ENCODE results near the gene UGDH. TPM values are rescaled to one million over a fixed set of nuclear protein-coding genes. Genes with fewer than 3 reads are reported as not detected.

The UGDH gene
- total RNA-seq, result 43.1 and 65.0 TPM in 2 replicates

DNA sequence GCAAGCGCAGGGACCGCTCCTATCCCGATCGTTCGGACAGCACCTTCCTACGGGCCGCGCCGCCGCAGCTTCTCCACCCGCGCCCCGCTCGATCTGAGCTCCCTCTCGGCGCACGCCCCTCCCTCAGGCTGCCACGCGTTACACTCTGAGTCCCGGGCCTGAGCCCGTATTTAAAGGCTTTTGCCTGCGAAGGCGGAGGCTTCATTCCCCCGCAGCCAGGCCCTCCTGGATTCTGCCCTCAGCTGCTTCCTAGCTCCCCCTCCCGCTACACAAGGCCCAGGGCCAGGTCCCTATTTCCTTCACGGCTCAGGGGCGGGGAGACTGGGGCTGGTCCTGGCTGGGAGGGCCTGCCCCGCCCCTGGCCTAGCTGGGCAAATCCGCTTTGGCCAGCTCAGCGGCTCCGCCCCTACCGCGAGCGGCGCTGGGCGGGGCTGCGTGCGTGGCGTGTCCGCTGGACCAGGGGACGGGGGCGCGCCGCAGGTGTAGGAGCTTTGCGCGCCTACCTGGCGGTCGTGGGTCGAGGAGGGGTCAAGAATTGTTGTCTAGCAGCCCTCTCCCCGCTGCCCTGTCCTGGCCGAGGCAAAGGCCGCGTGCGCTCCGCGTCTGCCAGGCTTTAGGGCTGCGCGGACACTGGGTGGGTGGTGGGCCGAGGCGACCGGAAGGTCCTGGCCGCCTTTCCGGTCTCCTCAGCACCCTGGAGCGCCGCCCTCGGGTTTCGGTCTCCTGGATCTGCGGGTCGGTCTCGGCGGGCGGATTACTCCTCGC lies at the start of gene UGDH:
Gene UGDH, minus strand, starts transcription at position 144 of the 765 bp plus-strand sequence. CDS start 5,927 bp downstream, outside the sequence.
- no peaks in the 10 kb centered on the region for H3K27me3 ChIP-seq (ENCODE audit: control insufficient read depth, insufficient read depth, low read length)
- DNase-seq (ENCODE audit: low read depth) (peak; percentile 92), FAIRE-seq (no peak)
- H3K36me3 ChIP-seq (ENCODE audit: control insufficient read depth, insufficient read depth, low read length), result peaks cover 1% of the 10 kb centered on the region
- TF ChIP-seq, protein P1, sequence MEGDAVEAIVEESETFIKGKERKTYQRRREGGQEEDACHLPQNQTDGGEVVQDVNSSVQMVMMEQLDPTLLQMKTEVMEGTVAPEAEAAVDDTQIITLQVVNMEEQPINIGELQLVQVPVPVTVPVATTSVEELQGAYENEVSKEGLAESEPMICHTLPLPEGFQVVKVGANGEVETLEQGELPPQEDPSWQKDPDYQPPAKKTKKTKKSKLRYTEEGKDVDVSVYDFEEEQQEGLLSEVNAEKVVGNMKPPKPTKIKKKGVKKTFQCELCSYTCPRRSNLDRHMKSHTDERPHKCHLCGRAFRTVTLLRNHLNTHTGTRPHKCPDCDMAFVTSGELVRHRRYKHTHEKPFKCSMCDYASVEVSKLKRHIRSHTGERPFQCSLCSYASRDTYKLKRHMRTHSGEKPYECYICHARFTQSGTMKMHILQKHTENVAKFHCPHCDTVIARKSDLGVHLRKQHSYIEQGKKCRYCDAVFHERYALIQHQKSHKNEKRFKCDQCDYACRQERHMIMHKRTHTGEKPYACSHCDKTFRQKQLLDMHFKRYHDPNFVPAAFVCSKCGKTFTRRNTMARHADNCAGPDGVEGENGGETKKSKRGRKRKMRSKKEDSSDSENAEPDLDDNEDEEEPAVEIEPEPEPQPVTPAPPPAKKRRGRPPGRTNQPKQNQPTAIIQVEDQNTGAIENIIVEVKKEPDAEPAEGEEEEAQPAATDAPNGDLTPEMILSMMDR (IDR thresholded peaks at IDR 0.05; ENCODE audit: insufficient read depth, low read length, severe bottlenecking), result no peak
- peak within 1 kb of the TSS; percentile 81 for H3K4me3 ChIP-seq (ENCODE audit: low read depth, low read length)

DNA sequence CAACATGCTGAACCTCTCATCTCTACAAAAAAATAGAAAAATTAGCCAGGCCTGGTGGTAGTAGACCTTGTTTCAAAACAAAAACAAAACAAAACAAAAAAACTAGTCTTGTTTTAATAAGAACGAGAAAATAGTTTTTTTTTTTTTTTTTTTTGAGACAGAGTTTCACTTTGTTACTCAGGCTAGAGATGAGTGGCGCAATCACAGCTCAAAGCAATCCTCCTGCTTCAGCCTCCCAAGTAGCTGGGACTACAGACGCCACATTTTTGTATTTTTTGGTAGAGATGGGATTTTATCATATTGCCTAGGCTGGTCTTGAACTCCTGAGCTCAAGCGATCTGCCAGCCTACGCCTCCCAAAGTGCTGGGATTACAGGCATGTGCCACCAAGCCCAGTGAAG lies 47.7 kb upstream of the UGDH start:
- no peak for FAIRE-seq

DNA sequence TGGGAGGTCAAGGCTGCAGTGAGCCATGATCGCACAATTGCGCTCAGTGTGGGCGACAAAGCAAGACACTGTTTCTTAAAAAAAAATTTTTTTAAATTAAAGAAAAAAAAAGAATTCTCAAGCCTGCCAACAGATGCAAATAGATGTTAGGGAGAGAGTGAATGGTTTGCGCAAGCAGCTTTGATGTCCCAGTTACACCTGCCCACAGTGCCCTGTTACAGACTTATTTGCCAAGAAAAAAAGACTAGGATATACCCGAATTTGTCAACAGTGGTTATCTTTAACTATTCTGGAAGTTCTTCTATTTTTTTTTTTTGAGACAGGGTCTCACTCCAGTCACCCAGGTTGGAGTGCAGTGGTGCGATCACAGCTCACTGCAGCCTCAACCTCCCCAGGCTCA lies 44.3 kb upstream of the UGDH start:
- H3K27me3 ChIP-seq (ENCODE audit: control insufficient read depth, insufficient read depth, low read length), result no peaks in the 10 kb centered on the region
- H3K4me3 ChIP-seq (ENCODE audit: low read depth, low read length), result no peak overlapping the region
- FAIRE-seq (no peak), DNase-seq (ENCODE audit: low read depth) (no peak)
- H3K36me3 ChIP-seq (ENCODE audit: control insufficient read depth, insufficient read depth, low read length), result no peaks in the 10 kb centered on the region
- TF ChIP-seq, protein P1 (IDR thresholded peaks at IDR 0.05; ENCODE audit: insufficient read depth, low read length, severe bottlenecking), result no peak

More for the DNA sequence above, 47.7 kb upstream of the UGDH start:
- H3K4me3 ChIP-seq (ENCODE audit: low read depth, low read length), result no peak overlapping the region
- H3K27me3 ChIP-seq (ENCODE audit: control insufficient read depth, insufficient read depth, low read length), result no peaks in the 10 kb centered on the region
- no peaks in the 10 kb centered on the region for H3K36me3 ChIP-seq (ENCODE audit: control insufficient read depth, insufficient read depth, low read length)
- DNase-seq (ENCODE audit: low read depth), result no peak
- TF ChIP-seq, protein P1 (IDR thresholded peaks at IDR 0.05; ENCODE audit: insufficient read depth, low read length, severe bottlenecking), result no peak

DNA sequence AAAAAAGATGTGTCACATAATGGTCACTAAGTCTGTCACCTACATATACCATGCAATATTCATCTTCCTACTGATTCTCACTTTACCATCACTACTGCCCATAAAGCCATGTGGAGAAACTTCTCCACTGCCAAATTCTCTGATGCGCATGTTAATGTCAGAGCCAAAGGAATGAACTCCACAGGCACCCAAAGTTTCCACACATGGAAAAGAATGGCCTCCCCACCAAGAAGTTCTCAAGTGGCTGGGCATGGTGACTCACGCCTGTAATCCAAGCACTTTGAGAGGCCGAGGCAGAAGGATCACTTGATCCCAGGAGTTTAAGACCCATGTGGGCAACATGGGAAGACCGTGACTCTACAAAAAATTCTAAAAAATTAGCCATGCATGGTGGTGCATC lies 43.8 kb upstream of the UGDH start:
- Histone ChIP-seq H3K4me3 (ENCODE audit: low read depth, low read length) (no peak overlapping the region), H3K27me3 (ENCODE audit: control insufficient read depth, insufficient read depth, low read length) (no peaks in the 10 kb centered on the region), H3K36me3 (ENCODE audit: control insufficient read depth, insufficient read depth, low read length) (no peaks in the 10 kb centered on the region)
- DNase-seq (ENCODE audit: low read depth) (no peak), FAIRE-seq (no peak)
- TF ChIP-seq, protein P1 (IDR thresholded peaks at IDR 0.05; ENCODE audit: insufficient read depth, low read length, severe bottlenecking), result no peak

DNA sequence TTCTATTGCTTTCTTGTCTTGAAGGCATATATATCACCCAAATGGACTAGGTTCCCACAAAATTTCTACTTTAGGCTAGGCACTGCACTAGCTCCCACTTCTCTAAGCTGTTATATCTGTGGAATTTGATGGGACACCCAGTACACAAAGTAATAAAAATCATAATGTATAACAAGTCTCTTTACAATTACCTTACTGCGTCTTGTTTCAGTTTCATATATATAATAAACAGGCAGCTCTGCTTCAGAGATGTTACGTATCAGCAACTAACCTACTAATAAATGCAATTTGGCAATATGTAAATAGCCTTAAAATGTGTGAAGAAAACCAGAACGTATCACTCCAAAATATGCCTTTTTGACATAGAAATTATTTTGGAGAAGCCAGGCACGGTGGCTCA lies 42.0 kb upstream of the UGDH start:
- TF ChIP-seq, protein P1 (IDR thresholded peaks at IDR 0.05; ENCODE audit: insufficient read depth, low read length, severe bottlenecking), result no peak
- FAIRE-seq (no peak), DNase-seq (ENCODE audit: low read depth) (peak; percentile 12)
- H3K36me3 ChIP-seq (ENCODE audit: control insufficient read depth, insufficient read depth, low read length), result no peaks in the 10 kb centered on the region
- H3K27me3 ChIP-seq (ENCODE audit: control insufficient read depth, insufficient read depth, low read length), result no peaks in the 10 kb centered on the region
- H3K4me3 ChIP-seq (ENCODE audit: low read depth, low read length), result no peak overlapping the region
